Activated T-cell treated with anti-CD3 and anti-CD28 coated beads for 48 hours (primary cell): Measurements from ENCODE around the gene CARHSP1.
"Not testable (repeated sequence)": the region's sequence is repeated elsewhere in the genome, so short reads cannot be mapped to it uniquely, and the experiment has no call there.

ENCODE experiments used
- DNase-seq: peaks from one replicate; pipeline ENCODE4 v3.0.0-alpha.2; 2020; ENCODE audit warnings: low read depth

Gene CARHSP1

GRCh38 chr16:8828541-8829165, 40.2 kb downstream of the CARHSP1 start:
- no peak for DNase-seq

- DNase-seq, result no peak
Observed at GRCh38 chr16:8826278-8826879, 42.4 kb downstream of the CARHSP1 start.

DNA sequence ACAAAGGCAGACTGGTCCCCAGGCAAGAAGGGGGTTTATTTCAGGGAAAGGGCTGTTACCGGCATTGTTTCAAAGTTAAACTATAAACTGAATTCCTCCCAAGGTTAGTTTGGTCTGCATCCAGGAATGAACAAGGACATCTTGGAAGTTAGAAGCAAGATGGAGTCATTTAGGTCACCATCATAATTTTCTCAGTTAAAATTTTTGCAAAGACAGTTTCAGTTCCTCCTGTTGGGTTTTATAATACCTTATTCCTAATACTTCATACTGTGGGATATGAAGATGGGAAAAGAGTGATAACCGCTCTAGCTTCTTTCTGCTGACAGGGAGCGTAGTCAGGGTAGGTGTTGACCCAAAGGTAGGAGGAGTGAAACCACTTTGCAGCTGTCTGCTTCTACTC, 46.4 kb downstream of the CARHSP1 start:
- DNase-seq, result no peak

GRCh38 chr16:8819411-8820034, 49.3 kb downstream of the CARHSP1 start:
- no peak for DNase-seq

DNA sequence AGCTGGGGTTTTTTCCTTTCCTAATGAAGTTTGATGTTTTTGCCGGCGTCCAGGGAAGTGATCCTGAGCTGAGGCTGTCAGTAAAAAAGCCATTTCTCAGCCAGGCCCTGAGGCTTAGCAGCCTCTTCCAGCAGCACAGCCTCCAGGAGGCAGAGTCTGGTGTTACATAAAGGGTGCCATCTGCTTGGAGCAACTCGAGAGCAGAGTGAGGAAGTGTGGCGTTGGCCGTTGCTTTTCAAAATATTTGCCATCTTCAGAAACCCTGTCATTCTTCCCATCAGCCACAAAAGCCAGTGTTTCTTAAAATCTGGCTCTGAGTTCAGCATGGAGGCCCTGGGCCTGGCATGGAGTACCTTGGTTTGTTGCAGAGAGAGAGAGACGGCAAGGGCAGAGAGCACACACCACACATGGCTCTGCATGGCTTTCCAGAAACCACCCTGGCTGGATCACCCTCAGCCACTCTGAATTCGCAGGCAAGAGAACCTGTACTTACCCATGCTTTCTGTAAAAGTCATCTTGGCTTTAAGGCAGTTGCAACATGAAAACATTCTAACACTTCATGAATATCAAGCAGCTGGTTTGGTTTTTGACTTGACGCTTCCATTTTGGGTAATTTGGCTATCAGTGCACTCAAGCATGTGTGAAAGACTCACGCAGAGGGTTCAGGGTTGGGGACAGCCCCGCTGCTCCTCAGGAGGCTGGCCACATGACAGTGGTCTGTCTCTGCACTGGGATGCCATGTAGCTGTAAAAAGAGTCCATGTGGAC, 50.1 kb downstream of the CARHSP1 start:
- DNase-seq, result no peak

DNA sequence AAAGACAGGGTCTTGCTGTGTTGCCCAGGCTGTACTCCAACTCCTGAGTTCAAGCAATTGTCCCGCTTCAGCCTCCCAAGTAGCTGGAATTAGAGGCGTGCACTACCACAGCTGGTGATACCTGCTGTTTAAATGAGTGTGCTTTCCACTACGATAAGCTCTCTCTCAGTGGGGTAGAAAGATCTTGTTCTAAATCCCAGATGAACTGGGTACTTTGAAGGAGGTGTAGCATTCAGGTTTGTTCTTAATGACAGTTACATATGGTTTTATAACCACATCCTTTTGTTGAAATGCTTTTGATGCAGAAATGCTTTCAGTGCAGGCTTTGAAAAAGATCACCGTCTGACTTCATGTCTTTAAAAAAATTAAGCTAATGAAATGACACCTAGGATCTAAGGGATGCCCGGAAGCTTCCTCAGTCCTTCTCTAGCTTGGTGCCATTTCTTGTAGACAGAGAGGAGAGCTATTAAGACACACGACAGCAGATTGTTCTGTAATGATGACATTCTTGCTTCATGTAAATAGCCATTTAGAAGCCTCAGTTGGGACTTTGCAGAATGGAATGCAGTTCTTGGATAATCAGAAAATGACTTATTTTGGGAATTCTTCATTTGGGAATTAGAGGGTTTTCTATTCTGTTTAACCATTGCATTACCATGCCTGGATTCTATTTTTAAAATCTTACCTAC, 51.7 kb downstream of the CARHSP1 start:
- DNase-seq, result no peak

GRCh38 chr16:8814095-8814806, 54.6 kb downstream of the CARHSP1 start:
- peak; percentile 12 for DNase-seq

GRCh38 chr16:8812162-8812843, 56.5 kb downstream of the CARHSP1 start:
- DNase-seq, result no peak

- DNase-seq, result no peak
Observed at GRCh38 chr16:8808613-8809353, 60.0 kb downstream of the CARHSP1 start.

GRCh38 chr16:8808009-8808408, 60.8 kb downstream of the CARHSP1 start:
- DNase-seq, result no peak

- no peak for DNase-seq
Observed at GRCh38 chr16:8807189-8807588, 61.6 kb downstream of the CARHSP1 start.

- no peak for DNase-seq
Observed at GRCh38 chr16:8806272-8806983, 62.4 kb downstream of the CARHSP1 start.

DNA sequence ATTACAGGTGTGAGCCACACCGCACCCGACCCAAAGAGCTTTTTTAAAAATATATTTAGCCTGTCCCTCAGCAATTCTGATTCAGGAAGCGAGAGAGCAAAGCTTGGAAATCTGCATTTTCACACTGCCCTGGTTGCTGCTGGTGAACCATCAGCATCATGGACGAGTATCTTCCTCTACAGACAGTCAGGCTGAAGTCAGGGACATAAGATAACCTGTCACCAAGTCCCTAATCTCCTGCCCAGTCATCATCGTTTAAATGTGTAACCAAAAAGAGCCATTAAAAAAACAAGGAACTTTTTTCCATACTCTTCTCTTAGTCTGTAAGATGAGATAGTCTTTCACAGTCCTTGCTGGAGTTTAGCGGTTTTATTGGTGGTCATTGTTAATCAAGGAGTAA, 64.5 kb downstream of the CARHSP1 start:
- no peak for DNase-seq

GRCh38 chr16:8803733-8804132, 65.1 kb downstream of the CARHSP1 start:
- not testable (repeated sequence) for DNase-seq
